HUDEP-2 (cell line): ENCODE measurements around the gene SLCO2B1.

Experiments used
- DNase-seq, 76 experiments: peaks; one replicate each; lab custom pipeline; 2025; ENCODE audit not compliant: unreplicated experiment in 76 of 76; lab: John Stamatoyannopoulos, UW

Gene SLCO2B1

GRCh38 chr11:75143420-75143731 is 7.5 kb upstream of the SLCO2B1 start:
- DNase-seq, result no peak

GRCh38 chr11:75144716-75145014 is 6.2 kb upstream of the SLCO2B1 start:
- DNase-seq, result no peak

DNA sequence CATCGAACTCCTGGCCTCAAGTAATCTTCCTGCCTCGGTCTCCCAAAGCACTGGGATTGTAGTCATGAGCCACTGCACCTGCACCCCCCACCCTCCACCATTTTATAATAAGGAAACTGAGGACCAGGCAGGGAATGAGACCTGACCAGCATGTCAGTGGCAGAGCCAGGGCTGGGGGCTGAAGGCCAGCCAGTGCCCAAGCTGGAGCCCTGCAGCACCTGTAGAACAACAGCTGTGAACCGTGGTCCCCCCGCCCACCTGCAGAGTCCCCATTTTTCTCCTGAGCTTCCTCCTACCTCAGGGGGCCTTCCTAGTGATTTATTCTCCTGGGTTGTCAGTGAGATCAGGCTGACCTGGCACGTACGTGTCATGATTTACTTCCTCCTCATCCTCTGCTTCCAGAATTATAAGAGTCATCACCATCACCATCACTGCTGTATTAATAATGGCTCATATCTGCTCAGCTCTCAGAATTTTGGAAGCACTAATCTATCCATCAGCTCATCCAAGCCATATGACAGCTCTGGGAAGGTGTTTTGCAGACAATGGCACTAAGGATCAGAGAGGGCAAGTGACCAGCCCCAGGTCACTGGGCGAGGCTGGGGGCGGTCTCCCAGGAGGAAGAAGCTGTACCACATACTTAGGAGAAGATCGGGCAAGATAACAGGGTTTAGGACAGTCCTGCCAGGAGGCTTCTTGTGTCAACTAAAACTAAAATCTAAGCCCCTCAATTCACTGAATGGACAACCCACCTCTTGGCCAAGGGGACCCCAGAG is 5.5 kb upstream of the SLCO2B1 start:
- no peak for DNase-seq

DNA sequence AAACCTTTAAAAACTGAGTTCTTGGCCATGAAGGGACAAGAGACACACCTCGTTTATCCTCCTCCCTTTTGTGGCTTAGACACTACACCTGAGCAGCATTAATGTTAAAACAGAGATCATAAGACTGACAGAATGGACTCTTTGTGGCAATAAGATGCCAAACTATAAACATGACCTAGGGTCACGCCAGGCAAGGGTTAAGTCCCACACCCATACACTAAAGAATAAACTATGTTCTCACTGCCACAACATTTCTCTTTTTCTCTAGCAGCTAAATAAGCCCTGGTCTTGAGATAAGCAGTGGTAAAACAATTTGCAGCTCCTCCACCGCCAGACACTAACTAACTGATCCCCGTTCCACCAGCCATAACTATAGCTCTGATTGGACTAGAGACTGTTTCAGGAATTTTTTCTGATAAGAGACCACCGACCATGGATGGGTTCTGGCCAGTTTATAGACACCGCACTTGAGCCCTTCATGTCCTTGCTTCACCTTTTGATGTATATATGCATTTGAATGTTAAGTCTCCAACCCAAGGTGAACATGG is 4.9 kb upstream of the SLCO2B1 start:
- DNase-seq, result no peak

- DNase-seq, result no peak
Measured at GRCh38 chr11:75146711-75147110, 4.2 kb upstream of the SLCO2B1 start.

DNA sequence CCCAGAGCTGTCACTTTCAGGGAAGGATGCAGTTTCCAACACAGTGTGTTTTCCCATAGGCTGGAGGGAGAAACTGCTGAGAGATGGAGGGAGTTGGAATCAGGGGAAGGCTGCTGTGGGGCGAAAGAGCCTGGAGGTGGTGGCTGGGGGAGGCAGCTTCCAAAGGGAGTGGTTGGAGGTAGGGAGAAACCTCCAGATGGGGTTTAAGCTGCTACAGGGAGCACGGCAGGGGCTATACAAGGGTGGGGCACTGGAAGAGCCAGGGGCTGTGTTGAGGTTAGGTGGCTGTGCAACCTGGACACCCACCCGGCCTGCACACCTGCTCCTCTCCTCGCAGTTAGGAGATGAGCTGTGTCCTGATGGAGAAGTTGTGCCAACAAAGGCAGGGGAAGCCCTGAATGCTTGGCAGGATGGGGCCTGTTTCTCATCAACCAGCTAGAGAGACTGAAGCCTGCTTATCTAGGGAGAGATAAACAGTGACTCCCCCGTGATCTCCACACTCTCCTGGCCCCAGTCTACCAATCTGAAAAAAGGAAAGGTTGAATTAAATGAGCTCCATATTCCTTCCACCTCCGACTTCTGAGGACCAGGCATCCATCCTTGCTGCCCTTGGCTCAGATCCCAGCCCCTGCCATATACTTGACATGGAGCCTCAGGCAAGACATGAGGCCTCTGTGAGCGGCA is 3.6 kb upstream of the SLCO2B1 start:
- peak in 2 of 76 experiments; percentile 4 to 7 for DNase-seq

- no peak for DNase-seq
Measured at GRCh38 chr11:75147875-75148263, 3.0 kb upstream of the SLCO2B1 start.

DNA sequence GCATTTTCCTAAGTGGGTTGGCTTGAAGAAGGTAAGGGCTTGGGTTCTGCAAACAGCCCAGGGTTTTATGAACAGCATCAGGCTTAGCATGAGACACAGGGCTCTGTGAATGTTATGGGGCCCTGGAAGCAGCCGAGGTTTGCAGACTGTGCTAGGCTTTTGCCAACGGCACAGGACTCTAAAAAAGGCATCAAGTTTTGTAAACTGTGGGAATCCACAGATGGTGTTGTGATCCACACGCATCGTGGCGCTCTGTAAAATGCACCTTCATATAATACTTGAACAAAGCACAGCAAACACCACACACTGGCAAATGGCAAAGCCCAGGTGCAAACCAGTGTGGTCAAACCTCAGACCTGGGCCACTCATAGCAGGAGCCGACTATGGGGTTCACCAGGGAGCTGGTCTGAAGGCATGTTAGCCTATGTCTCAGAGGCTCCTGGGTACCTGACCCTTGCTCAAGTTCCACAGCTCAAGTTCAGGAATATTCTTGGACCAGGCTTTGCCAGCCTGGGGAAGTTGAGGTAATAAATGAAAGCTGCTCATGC is 2.4 kb upstream of the SLCO2B1 start:
- DNase-seq, result no peak

- no peak for DNase-seq
Measured at GRCh38 chr11:75149766-75150465, 991 bp upstream of the SLCO2B1 start.

GRCh38 chr11:75151346-75152047 is 590 bp downstream of the SLCO2B1 start:
- DNase-seq, result no peak

DNA sequence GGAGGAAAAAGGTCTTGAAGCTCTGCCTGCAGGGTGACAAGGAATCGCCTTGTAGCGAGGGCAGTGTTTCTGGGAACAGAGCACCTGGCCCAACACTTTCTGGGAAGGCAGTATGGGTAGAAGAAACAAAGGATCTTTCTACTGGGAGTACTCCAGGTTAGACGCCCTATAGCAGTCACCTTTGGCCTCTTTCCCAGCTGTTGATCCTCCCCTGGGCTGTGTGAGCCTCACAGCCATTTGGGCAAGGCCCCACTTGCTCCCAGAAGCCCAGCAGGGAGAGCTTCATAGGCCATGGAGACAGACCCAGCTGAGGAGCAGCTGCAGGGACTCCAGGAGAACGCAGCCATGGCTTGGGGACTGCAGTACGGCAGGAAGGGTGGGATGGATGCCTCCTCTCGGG is 1.2 kb downstream of the SLCO2B1 start:
- no peak for DNase-seq

DNA sequence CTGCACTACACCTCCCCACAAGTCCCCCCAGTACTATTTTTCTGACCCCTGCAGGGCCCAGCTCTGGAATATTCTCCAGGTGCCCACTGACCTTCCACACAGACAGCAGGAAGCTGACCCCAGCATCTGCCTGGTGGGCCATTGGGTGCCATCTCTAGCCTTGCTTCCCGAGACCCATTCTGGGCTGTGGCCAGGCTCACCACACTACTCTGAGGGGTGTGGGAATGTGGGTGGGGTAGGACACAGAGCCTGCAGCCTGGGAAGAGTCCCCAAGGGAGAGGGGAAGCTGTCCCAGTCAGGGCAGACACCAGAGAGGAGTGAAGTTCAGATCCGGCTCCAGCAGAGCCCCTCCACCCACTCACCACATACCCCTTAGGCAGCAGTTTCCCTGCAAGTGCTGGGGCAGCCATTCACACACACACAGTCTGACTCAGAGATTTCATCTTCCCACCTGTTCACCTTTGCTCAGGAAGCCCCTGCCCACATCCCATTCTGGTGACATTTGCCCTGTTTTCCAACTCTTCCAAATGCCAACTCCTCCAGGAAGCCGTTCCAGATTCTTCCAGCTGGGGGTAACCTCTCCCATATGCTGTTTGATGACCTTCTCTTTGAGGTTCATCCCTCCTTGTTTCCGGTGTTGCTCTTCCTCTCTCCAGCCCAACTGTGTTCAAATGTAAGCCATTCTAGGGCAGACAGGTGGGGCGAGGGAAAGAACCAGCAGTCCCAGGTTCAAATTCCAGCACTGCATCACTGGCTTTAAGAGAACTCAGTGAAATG is 1.9 kb downstream of the SLCO2B1 start:
- DNase-seq, result no peak

- DNase-seq, result no peak
Measured at GRCh38 chr11:75154646-75155569, 4.0 kb downstream of the SLCO2B1 start.

DNA sequence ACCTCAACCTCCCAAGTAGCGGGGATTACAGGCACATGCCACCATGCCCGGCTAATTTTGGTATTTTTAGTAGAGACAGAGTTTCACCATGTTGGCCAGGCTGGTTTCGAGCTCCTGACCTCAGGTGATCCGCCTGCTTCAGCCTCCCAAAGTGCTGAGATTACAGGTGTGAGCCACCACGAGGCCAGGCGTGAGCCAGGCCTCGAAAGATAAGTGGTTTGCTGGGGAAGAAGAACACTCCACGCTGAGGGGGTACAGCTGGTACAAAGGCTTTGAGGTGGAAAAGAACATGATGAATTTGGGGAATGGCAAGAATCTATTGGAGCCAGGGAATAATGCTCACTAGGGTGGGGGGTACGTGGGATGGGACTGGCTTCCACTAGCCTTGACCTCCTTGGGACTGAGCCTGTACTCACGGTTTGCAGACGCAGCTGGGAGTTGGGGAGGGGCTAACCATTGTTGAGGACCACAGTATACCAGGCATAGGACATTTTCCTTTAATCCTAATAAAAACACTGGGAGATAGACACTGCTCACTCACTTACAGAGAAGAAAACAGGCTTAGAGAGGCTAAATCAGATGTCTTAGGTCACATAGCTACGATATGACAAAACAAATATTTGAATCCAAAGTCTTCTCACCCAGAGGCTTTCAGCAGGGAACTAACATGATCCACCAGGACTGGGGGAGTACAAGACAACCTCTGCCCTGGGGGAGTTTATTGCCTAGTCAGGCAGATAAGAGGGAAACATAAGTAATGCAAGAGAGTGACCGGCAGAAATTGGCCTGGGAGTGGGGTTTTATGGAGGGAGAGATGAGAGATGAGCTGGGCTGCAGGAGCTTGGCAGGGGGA is 4.9 kb downstream of the SLCO2B1 start:
- DNase-seq, result no peak

DNA sequence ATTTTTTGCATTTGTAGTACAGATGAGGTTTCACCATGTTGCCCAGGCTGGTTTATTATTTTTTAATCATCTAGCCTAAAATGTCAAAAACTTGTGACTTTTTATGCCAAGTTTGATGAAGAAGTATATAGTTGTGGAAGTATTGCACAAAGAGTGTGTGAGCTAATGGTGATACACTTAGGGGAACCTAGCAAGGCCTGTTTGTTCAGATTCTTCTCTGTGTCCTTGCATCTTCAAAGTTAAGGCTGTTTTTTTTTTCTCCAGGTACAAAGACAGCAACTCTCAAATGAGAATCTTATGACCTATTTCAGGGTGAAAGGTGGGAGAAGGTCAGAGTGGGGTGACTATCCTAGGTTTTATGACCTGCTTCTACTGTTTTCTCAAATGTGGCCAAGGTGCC is 7.3 kb downstream of the SLCO2B1 start:
- DNase-seq, result no peak

DNA sequence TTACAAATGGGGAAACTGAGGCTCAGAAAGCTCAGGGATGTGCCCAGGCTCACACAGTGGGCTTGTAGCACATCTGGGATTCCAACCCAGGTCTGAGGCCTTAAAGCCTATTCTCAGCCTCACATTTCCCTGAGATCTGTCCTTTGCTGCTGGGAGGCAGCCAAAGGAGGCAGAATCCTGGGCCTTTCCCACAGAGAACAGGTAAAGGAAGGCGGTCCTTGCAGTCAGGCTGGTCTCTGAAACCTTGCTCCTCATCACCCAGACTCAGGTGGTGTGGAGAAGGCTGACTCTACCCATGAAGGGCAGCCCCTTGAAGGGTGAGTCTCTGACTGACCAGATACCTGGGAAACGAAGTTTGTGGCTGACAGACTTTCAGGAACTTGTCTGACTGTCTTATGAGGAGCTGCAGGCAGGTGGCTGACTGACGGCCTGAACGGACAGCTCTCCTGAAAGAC is 7.8 kb downstream of the SLCO2B1 start:
- no peak for DNase-seq

- no peak for DNase-seq
Measured at GRCh38 chr11:75159151-75159953, 8.4 kb downstream of the SLCO2B1 start.
